ENCODE data around the gene TTLL13. TPM values are rescaled to one million over a fixed set of nuclear protein-coding genes. Genes with fewer than 3 reads are reported as not detected.

Gene TTLL13
- total RNA-seq, 3 donors from 2014 or later (not counting 1 experiment from before 2014, with no cell fraction given) = 0.18 to 2.2 (median 1.2) TPM

DNA sequence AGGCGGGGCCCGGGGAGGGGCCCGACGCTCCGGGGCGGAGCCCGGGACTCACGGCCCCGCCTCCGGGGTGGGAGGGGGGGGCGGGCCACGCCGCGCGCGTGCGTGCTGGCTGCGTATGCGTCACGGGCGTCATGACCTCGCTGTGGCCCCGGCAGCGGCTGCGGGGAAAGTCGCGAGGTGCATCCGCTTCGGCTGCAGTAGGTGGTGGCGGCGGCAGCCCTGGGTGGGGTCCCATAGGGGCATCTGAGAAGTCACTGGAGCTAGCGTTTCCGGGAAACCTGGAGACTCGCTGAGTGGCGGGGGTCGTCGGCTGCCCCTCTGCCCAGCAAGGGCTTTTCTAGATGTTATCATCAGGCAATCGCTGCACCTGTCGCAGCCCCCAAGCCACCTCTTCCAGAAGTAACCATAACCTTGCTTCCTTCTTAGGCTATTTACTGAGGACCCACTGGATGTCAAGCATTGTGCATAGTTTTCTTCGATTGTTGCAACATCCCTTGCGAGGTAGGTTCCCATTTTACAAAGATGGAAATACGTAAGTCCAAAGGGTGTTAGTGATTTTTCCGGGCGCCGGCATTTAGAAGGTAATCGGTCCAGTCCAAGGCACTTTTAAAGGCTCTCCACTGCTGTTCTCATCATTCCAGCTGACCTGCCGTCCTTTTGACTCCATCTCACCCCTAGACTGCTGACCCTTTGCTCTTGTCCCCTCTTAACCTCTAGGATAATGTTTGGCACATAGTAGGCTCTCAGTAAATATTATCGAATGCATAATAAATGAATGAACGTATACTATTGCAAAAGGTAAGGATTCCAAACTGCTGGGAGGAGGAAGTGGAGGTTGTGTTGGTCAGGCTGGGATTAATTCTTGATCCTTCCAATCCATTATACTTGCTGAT lies 15.0 kb upstream of the TTLL13 start, which contains the start of gene GDPGP1:
Gene GDPGP1, plus strand, starts transcription at position 114 of the 893 bp plus-strand sequence. CDS start 6,700 bp downstream, outside the sequence.
- 4% methylated on average over 49 of the region's 49 CpGs for WGBS (ENCODE audit: insufficient coverage)
- H3K4me1 Mint-ChIP-seq = peaks cover 44 to 48% of the 10 kb centered on the region in 2 donors
- intact Hi-C loops (cut with micrococcal nuclease) = loop anchor here (1.0 to 10.0 kb wide), 5 partner anchors 31 to 1620 kb away; partner anchors contain the start of genes NGRN and SLCO3A1
- no peaks in the 10 kb centered on the region for H3K9me3 Mint-ChIP-seq
- H3K36me3 Mint-ChIP-seq = no peaks in the 10 kb centered on the region
- DNase-seq (peak; percentile 88 to 97), ATAC-seq (no peak)
- peaks cover 47% of the 10 kb centered on the region for H3K4me1 ChIP-seq (ENCODE audit: control insufficient read depth, insufficient read depth, low read length)
- peak within 1 kb of the TSS; percentile 99 for H3K27ac Mint-ChIP-seq
- H3K27me3 ChIP-seq (ENCODE audit: control insufficient read depth, insufficient read depth, low read length) = no peaks in the 10 kb centered on the region
- peak within 1 kb of the TSS; percentile 90 for H3K4me3 Mint-ChIP-seq
- peak within 1 kb of the TSS; percentile 84 for H3K4me3 ChIP-seq (ENCODE audit: low read length)
- no peaks in the 10 kb centered on the region for H3K9me3 ChIP-seq (ENCODE audit: control insufficient read depth, insufficient read depth, low read length)
- no peaks in the 10 kb centered on the region for H3K27me3 Mint-ChIP-seq (ENCODE audit: low read depth in 2 of 2)
- peaks cover 20% of the 10 kb centered on the region for H3K36me3 ChIP-seq (ENCODE audit: control insufficient read depth, insufficient read depth, low read length)
- peak within 1 kb of the TSS; percentile 95 for H3K27ac ChIP-seq (ENCODE audit: low read length)
- TF ChIP-seq, protein P1, sequence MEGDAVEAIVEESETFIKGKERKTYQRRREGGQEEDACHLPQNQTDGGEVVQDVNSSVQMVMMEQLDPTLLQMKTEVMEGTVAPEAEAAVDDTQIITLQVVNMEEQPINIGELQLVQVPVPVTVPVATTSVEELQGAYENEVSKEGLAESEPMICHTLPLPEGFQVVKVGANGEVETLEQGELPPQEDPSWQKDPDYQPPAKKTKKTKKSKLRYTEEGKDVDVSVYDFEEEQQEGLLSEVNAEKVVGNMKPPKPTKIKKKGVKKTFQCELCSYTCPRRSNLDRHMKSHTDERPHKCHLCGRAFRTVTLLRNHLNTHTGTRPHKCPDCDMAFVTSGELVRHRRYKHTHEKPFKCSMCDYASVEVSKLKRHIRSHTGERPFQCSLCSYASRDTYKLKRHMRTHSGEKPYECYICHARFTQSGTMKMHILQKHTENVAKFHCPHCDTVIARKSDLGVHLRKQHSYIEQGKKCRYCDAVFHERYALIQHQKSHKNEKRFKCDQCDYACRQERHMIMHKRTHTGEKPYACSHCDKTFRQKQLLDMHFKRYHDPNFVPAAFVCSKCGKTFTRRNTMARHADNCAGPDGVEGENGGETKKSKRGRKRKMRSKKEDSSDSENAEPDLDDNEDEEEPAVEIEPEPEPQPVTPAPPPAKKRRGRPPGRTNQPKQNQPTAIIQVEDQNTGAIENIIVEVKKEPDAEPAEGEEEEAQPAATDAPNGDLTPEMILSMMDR (IDR thresholded peaks at IDR 0.05) = no peak

- Histone ChIP-seq H3K4me3 (ENCODE audit: low read length) (no peak overlapping the region), H3K27ac (ENCODE audit: low read length) (no peak overlapping the region), H3K4me1 (ENCODE audit: control insufficient read depth, insufficient read depth, low read length) (peaks cover 9% of the 10 kb centered on the region), H3K9me3 (ENCODE audit: control insufficient read depth, insufficient read depth, low read length) (no peaks in the 10 kb centered on the region), H3K36me3 (ENCODE audit: control insufficient read depth, insufficient read depth, low read length) (peaks cover 23% of the 10 kb centered on the region), H3K27me3 (ENCODE audit: control insufficient read depth, insufficient read depth, low read length) (no peaks in the 10 kb centered on the region)
- Mint-ChIP-seq H3K4me1 (peaks cover 9% of the 10 kb centered on the region in 2 donors), H3K27me3 (ENCODE audit: low read depth in 2 of 2) (no peaks in the 10 kb centered on the region), H3K9me3 (no peaks in the 10 kb centered on the region), H3K36me3 (no peaks in the 10 kb centered on the region), H3K27ac (peak overlapping the region in 1 of 2 donors; percentile 35), H3K4me3 (no peak overlapping the region)
- DNase-seq (no peak), ATAC-seq (no peak)
- 100% methylated on average over 1 of the region's 3 CpGs for WGBS (ENCODE audit: insufficient coverage)
- intact Hi-C loops (cut with micrococcal nuclease) = loop anchor here (10.0 kb wide), 1 partner anchor 1615 kb away; the partner anchor contains the start of gene SLCO3A1
- TF ChIP-seq, protein P1 (IDR thresholded peaks at IDR 0.05) = no peak
Measured at GRCh38 chr15:90239371-90239770, 10.0 kb upstream of the TTLL13 start.

GRCh38 chr15:90240856-90241255 lies 8.5 kb upstream of the TTLL13 start:
- H3K27me3 Mint-ChIP-seq (ENCODE audit: low read depth in 2 of 2) = no peaks in the 10 kb centered on the region
- TF ChIP-seq, protein P1 (IDR thresholded peaks at IDR 0.05) = no peak
- intact Hi-C loops (cut with micrococcal nuclease) = no loop called here

More at GRCh38 chr15:90240856-90241255, 8.5 kb upstream of the TTLL13 start:
- Mint-ChIP-seq H3K36me3 (no peaks in the 10 kb centered on the region), H3K9me3 (no peaks in the 10 kb centered on the region), H3K4me3 (no peak overlapping the region), H3K27ac (no peak overlapping the region), H3K4me1 (no peaks in the 10 kb centered on the region)
- no peaks in the 10 kb centered on the region for H3K4me1 ChIP-seq (ENCODE audit: control insufficient read depth, insufficient read depth, low read length)
- peaks cover 23% of the 10 kb centered on the region for H3K36me3 ChIP-seq (ENCODE audit: control insufficient read depth, insufficient read depth, low read length)
- ATAC-seq = no peak
- no peaks in the 10 kb centered on the region for H3K9me3 ChIP-seq (ENCODE audit: control insufficient read depth, insufficient read depth, low read length)
- no peak overlapping the region for H3K4me3 ChIP-seq (ENCODE audit: low read length)
- no peaks in the 10 kb centered on the region for H3K27me3 ChIP-seq (ENCODE audit: control insufficient read depth, insufficient read depth, low read length)
- DNase-seq = no peak
- WGBS (ENCODE audit: insufficient coverage) = 84% methylated on average over 8 of the region's 8 CpGs
- H3K27ac ChIP-seq (ENCODE audit: low read length) = no peak overlapping the region
